Smooth muscle cell (in vitro differentiated cells): ENCODE measurements around the gene KDM1A. TPM values are rescaled to one million over a fixed set of nuclear protein-coding genes. Genes with fewer than 3 reads are reported as not detected.

Experiments
- DNase-seq: peaks from one replicate; lab custom pipeline; 2025; ENCODE audit not compliant: unreplicated experiment; lab: John Stamatoyannopoulos, UW
- H2AFZ ChIP-seq: fragments of 200-600 bp; sonication (generic); 2 replicates; pipeline ENCODE4 v1.6.0; 2016; ENCODE audit warnings: antibody characterized with exemption, low read depth, mild to moderate bottlenecking
- H3F3A ChIP-seq: fragments of 200-600 bp; sonication (generic); 2 replicates; pipeline ENCODE4 v1.6.0; 2017; ENCODE audit warnings: antibody characterized with exemption, low read depth
- H3K27ac ChIP-seq: fragments of 200-600 bp; sonication (generic); 2 replicates; pipeline ENCODE4 v1.5.1; 2016; ENCODE audit warnings: low read depth, mild to moderate bottlenecking
- H3K27me3 ChIP-seq: fragments of 200-600 bp; sonication (generic); 2 replicates; pipeline ENCODE4 v1.6.1; 2016; ENCODE audit warnings: low read depth, mild to moderate bottlenecking
- H3K36me3 ChIP-seq: fragments of 200-600 bp; sonication (generic); 2 replicates; pipeline ENCODE4 v1.5.1; 2016; ENCODE audit warnings: low read depth
- H3K4me1 ChIP-seq: fragments of 200-600 bp; sonication (generic); 2 replicates; pipeline ENCODE4 v1.5.1; 2016; ENCODE audit warnings: low read depth
- H3K4me2 ChIP-seq: fragments of 200-600 bp; sonication (generic); 2 replicates; pipeline ENCODE4 v1.6.0; 2016; ENCODE audit warnings: mild to moderate bottlenecking
- H3K4me3 ChIP-seq: fragments of 200-600 bp; sonication (generic); 2 replicates; pipeline ENCODE4 v1.5.1; 2016; ENCODE audit warnings: mild to moderate bottlenecking
- H3K79me2 ChIP-seq: fragments of 200-600 bp; sonication (generic); 2 replicates; pipeline ENCODE4 v1.6.0; 2016; ENCODE audit warnings: low read depth, mild to moderate bottlenecking
- H3K9ac ChIP-seq: fragments of 200-600 bp; sonication (generic); 2 replicates; pipeline ENCODE4 v1.6.0; 2016; ENCODE audit warnings: low read depth
- H3K9me3 ChIP-seq: fragments of 200-600 bp; sonication (generic); replicated peaks from 2 replicates; pipeline ENCODE4 v1.5.1; 2016; ENCODE audit warnings: low read depth
- H4K20me1 ChIP-seq: fragments of 200-600 bp; sonication (generic); 2 replicates; pipeline ENCODE4 v1.6.0; 2016; ENCODE audit warnings: low read depth
- WGBS: methylation state at CpG from one replicate; pipeline ENCODE4 v1.1.7; 2016; ENCODE audit warnings: low lambda C conversion rate; 5-methylcytosine and 5-hydroxymethylcytosine counted together
- microRNA-seq: library from miRNA; unstranded; fragments of <30 nt; microRNA quantifications from one replicate; pipeline ENCODE4, GENCODE V29; 2016; ENCODE audit warnings: borderline number of aligned reads
- polyA plus RNA-seq: library from polyadenylated mRNA; unstranded; fragments of >200 nt; fragmentation: Nextera tagmentation; extraction: Ambion mirVana; gene quantifications from 2 replicates; pipeline ENCODE4 v1.2.1, GENCODE V29; 2016
- small RNA-seq: library from RNA; depleted of rRNA; stranded (forward); fragments of <200 nt; gene quantifications from one replicate; pipeline ENCODE3, GENCODE V24; 2014
- total RNA-seq: library from RNA; depleted of rRNA; stranded (reverse); fragments of >200 nt; gene quantifications from 2 replicates; pipeline ENCODE4 v1.2.3, GENCODE V29; 2014
- TF ChIP-seq, protein P1 (sequence below): fragments of 200-600 bp; sonication (generic); IDR thresholded peaks from 2 replicates; pipeline ENCODE4 v1.5.1; 2017; ENCODE audit warnings: borderline replicate concordance, mild to moderate bottlenecking, antibody characterized with exemption; ENCODE audit not compliant: insufficient read depth, poor library complexity, severe bottlenecking

Gene KDM1A
- total and polyA plus RNA-seq, 2 experiments from 2014 or later, result 93.0 to 103 TPM

DNA sequence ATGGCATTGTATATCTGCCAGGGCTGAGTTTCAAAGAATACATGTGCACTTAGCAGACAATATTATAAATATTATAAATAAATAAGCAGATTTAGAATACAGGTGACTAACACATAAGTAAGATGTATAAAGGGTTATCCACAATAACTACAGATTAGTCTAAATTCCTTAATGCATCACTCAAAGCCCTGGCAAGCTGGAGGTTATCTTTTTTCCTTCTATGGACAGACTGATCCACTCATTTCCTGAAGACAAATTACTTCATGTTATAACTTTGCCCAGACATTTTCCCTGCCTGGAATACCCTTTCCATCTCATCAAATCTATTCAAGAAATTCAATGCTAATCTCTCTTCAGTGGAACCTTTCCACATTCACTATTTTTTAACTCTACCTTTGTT, 110.6 kb downstream of the KDM1A start:
- H4K20me1 ChIP-seq, result peaks cover 100% of the 10 kb centered on the region
- peaks cover 98% of the 10 kb centered on the region for H3K79me2 ChIP-seq
- peak overlapping the region; percentile 41 for H3K4me2 ChIP-seq
- H3K27me3 ChIP-seq, result no peaks in the 10 kb centered on the region
- DNase-seq, result no peak
- no peak overlapping the region for H3K9ac ChIP-seq
- TF ChIP-seq, protein P1, sequence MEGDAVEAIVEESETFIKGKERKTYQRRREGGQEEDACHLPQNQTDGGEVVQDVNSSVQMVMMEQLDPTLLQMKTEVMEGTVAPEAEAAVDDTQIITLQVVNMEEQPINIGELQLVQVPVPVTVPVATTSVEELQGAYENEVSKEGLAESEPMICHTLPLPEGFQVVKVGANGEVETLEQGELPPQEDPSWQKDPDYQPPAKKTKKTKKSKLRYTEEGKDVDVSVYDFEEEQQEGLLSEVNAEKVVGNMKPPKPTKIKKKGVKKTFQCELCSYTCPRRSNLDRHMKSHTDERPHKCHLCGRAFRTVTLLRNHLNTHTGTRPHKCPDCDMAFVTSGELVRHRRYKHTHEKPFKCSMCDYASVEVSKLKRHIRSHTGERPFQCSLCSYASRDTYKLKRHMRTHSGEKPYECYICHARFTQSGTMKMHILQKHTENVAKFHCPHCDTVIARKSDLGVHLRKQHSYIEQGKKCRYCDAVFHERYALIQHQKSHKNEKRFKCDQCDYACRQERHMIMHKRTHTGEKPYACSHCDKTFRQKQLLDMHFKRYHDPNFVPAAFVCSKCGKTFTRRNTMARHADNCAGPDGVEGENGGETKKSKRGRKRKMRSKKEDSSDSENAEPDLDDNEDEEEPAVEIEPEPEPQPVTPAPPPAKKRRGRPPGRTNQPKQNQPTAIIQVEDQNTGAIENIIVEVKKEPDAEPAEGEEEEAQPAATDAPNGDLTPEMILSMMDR, result no peak
- peak overlapping the region; percentile 29 for H3K27ac ChIP-seq
- H3K9me3 ChIP-seq, result no peaks in the 10 kb centered on the region
- H3K4me1 ChIP-seq, result peaks cover 15% of the 10 kb centered on the region
- H3K36me3 ChIP-seq, result no peaks in the 10 kb centered on the region
- H3K4me3 ChIP-seq, result no peak overlapping the region
- H3F3A ChIP-seq, result peaks cover 8% of the 10 kb centered on the region
- H2AFZ ChIP-seq, result no peak overlapping the region

DNA sequence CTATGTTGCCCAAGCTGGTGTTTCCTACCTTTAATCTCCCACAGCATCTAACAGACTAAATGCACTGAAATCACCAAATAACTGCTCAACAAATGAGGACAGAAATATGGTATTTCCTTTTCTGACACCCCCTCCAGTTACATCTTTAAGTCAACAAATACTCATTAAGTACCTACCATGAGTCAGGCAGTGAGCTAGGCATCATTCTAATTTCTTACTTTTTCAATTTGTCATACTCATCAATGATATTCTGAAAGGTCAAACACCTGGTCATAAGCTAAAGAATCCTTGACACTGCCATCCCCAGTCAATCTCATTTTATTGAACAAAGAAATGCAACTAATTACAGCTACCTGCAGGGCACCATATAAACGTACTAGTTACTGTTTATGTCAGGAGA, 112.8 kb downstream of the KDM1A start:
- Histone ChIP-seq H3K27ac (no peak overlapping the region), H4K20me1 (peaks cover 100% of the 10 kb centered on the region), H3F3A (peaks cover 3% of the 10 kb centered on the region), H3K4me1 (peaks cover 6% of the 10 kb centered on the region), H3K9ac (no peak overlapping the region), H3K9me3 (no peaks in the 10 kb centered on the region), H3K27me3 (no peaks in the 10 kb centered on the region), H3K4me3 (no peak overlapping the region), H2AFZ (no peak overlapping the region), H3K36me3 (no peaks in the 10 kb centered on the region), H3K4me2 (no peak overlapping the region), H3K79me2 (peaks cover 98% of the 10 kb centered on the region)
- no peak for DNase-seq
- TF ChIP-seq, protein P1, result no peak
- WGBS, result 84% methylated on average over 1 of the region's 1 CpG

Small RNA genes lying within 50 kb of the gene (microRNA-seq; reads per million reads assigned to microRNA genes)
- gene MIR3115 (not detected), gene MIR4419A (not detected)

Small RNA genes lying within 50 kb of the gene (small RNA-seq; reads per million reads assigned to genes)
- gene MIR3115, result not detected
- not detected for gene MIR4419A

Other genes with a start within 250 kb of the KDM1A start
- not detected in 2 replicates for gene LACTBL1, start 46.6 kb upstream of the KDM1A start, total RNA-seq
- gene LACTBL1, start 46.6 kb upstream of the KDM1A start, polyA plus RNA-seq, result not detected in 2 replicates
- gene TEX46, start 3.6 kb upstream of the KDM1A start, total RNA-seq, result not detected in 2 replicates
- gene TEX46, start 3.6 kb upstream of the KDM1A start, polyA plus RNA-seq, result not detected in 2 replicates
- gene LUZP1, start 149.4 kb downstream of the KDM1A start, total RNA-seq, result 29.2 and 41.1 TPM in 2 replicates
- 39.2 and 54.5 TPM in 2 replicates for gene LUZP1, start 149.4 kb downstream of the KDM1A start, polyA plus RNA-seq
- gene HTR1D, start 198.0 kb downstream of the KDM1A start, total RNA-seq, result 0.49 and 1.1 TPM in 2 replicates
- gene HTR1D, start 198.0 kb downstream of the KDM1A start, polyA plus RNA-seq, result 0.26 and 1.1 TPM in 2 replicates